Thoracic aorta (tissue), 2 donors: Measurements from ENCODE around the gene FAM186B. TPM values are rescaled to one million over a fixed set of nuclear protein-coding genes. Genes with fewer than 3 reads are reported as not detected.

Experiments used
- ATAC-seq: fragments of 150-250 bp; one replicate; pipeline ENCODE4 v1.8.0; 2017; ENCODE audit warnings: low read depth; ENCODE audit not compliant: insufficient number of reproducible peaks, low FRiP score
- DNase-seq: peaks from one replicate; pipeline ENCODE4 v3.0.0-alpha.2; 2020; ENCODE audit warnings: low spot score
- H3K27ac ChIP-seq, 2 donors: fragments of 200-600 bp; sonication (generic); 1 replicate in 1 of 2; 2 replicates in 1 of 2; pipeline ENCODE4 v1.5.1; 2016; ENCODE audit warnings: mild to moderate bottlenecking in 2 of 2, moderate library complexity in 2 of 2
- H3K27me3 ChIP-seq: fragments of 200-600 bp; sonication (generic); replicated peaks from 2 replicates; pipeline ENCODE4 v1.6.0; 2016; ENCODE audit warnings: mild to moderate bottlenecking; ENCODE audit not compliant: insufficient read depth
- H3K36me3 ChIP-seq: fragments of 200-600 bp; sonication (generic); one replicate; pipeline ENCODE4 v1.5.1; 2016
- H3K4me1 ChIP-seq, 2 donors: fragments of 200-600 bp; sonication (generic); 1 replicate in 1 of 2; 2 replicates in 1 of 2; pipeline versions ENCODE4 v1.5.1 to v1.6.0; 2016; ENCODE audit warnings: low read depth in 2 of 2, mild to moderate bottlenecking in 1 of 2; ENCODE audit not compliant: control insufficient read depth in 1 of 2
- H3K4me3 ChIP-seq: fragments of 200-600 bp; sonication (generic); 2 replicates; pipeline ENCODE4 v1.5.1; 2016; ENCODE audit warnings: mild to moderate bottlenecking
- H3K9me3 ChIP-seq: fragments of 200-600 bp; sonication (generic); 2 replicates; pipeline ENCODE4 v1.5.1; 2016
- total RNA-seq, 2 donors: library from RNA; depleted of rRNA; stranded (reverse); fragments of >200 nt; gene quantifications; one replicate each; pipeline versions ENCODE4 v1.1.0 to v1.2.3, GENCODE V29; 2016
- TF ChIP-seq, protein P1 (sequence below): fragments of 200-600 bp; sonication (generic); IDR thresholded peaks from one replicate; pipeline ENCODE4 v1.5.1; 2019; ENCODE audit warnings: antibody characterized with exemption

Gene FAM186B
- total RNA-seq, 2 donors from 2014 or later: 0.42 to 0.54 TPM

- DNase-seq: no peak
- peaks cover 9% of the 10 kb centered on the region for H3K27me3 ChIP-seq
These were observed 67.5 kb downstream of the FAM186B start for GRCh38 chr12:49537752-49538509.

More at GRCh38 chr12:49537752-49538509, 67.5 kb downstream of the FAM186B start:
- TF ChIP-seq, protein P1, sequence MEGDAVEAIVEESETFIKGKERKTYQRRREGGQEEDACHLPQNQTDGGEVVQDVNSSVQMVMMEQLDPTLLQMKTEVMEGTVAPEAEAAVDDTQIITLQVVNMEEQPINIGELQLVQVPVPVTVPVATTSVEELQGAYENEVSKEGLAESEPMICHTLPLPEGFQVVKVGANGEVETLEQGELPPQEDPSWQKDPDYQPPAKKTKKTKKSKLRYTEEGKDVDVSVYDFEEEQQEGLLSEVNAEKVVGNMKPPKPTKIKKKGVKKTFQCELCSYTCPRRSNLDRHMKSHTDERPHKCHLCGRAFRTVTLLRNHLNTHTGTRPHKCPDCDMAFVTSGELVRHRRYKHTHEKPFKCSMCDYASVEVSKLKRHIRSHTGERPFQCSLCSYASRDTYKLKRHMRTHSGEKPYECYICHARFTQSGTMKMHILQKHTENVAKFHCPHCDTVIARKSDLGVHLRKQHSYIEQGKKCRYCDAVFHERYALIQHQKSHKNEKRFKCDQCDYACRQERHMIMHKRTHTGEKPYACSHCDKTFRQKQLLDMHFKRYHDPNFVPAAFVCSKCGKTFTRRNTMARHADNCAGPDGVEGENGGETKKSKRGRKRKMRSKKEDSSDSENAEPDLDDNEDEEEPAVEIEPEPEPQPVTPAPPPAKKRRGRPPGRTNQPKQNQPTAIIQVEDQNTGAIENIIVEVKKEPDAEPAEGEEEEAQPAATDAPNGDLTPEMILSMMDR: no peak
- Histone ChIP-seq H3K36me3 (no peaks in the 10 kb centered on the region), H3K27ac (no peak overlapping the region), H3K9me3 (no peaks in the 10 kb centered on the region), H3K4me1 (peaks cover 9 to 16% of the 10 kb centered on the region in 2 donors), H3K4me3 (peak overlapping the region; percentile 73)
- ATAC-seq: no peak

Other genes starting within 250 kb of the FAM186B start
- 10 to 100 TPM; 11.5 to 31.4 TPM for gene SPATS2, start 238.2 kb downstream of the FAM186B start, total RNA-seq
- under 1 TPM; 0.35 to 0.95 TPM for gene KCNH3, start 66.6 kb downstream of the FAM186B start, total RNA-seq
- gene MCRS1, start 37.5 kb downstream of the FAM186B start, total RNA-seq: 10 to 100 TPM; 46.6 TPM
- 10 to 100 TPM; 21.9 to 31.4 TPM for gene PRPF40B, start 17.9 kb upstream of the FAM186B start, total RNA-seq
- gene FMNL3, start 101.8 kb upstream of the FAM186B start, total RNA-seq: 10 to 100 TPM; 26.7 to 37.4 TPM
- 100 to 1,000 TPM; 232 to 244 TPM for gene TMBIM6, start 135.9 kb upstream of the FAM186B start, total RNA-seq
- 10 to 100 TPM; 34.9 to 38.0 TPM for gene NCKAP5L, start 222.8 kb upstream of the FAM186B start, total RNA-seq
- 1 to 10 TPM; 1.6 to 2.7 TPM for gene BCDIN3D, start 237.5 kb upstream of the FAM186B start, total RNA-seq